Measurements from ENCODE around the gene GSTA2.
"Not testable (repeated sequence)": the region's sequence is repeated elsewhere in the genome, so short reads cannot be mapped to it uniquely, and the experiment has no call there.

- TF ChIP-seq RXRA (IDR thresholded peaks at IDR 0.05; ENCODE audit: borderline replicate concordance, low read depth); MAX (IDR thresholded peaks at IDR 0.05; ENCODE audit: low read depth); POLR2AphosphoS5 (IDR thresholded peaks at IDR 0.05; ENCODE audit: low read depth, low read length); EZH2phosphoT487 (IDR thresholded peaks at IDR 0.05; ENCODE audit: borderline replicate concordance, low read depth); FOXM1 (IDR thresholded peaks at IDR 0.05; ENCODE audit: low read depth): not testable (repeated sequence)
- TF ChIP-seq, protein P1, sequence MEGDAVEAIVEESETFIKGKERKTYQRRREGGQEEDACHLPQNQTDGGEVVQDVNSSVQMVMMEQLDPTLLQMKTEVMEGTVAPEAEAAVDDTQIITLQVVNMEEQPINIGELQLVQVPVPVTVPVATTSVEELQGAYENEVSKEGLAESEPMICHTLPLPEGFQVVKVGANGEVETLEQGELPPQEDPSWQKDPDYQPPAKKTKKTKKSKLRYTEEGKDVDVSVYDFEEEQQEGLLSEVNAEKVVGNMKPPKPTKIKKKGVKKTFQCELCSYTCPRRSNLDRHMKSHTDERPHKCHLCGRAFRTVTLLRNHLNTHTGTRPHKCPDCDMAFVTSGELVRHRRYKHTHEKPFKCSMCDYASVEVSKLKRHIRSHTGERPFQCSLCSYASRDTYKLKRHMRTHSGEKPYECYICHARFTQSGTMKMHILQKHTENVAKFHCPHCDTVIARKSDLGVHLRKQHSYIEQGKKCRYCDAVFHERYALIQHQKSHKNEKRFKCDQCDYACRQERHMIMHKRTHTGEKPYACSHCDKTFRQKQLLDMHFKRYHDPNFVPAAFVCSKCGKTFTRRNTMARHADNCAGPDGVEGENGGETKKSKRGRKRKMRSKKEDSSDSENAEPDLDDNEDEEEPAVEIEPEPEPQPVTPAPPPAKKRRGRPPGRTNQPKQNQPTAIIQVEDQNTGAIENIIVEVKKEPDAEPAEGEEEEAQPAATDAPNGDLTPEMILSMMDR (IDR thresholded peaks at IDR 0.05) = not testable (repeated sequence)
These were observed 58.3 kb downstream of the GSTA2 start for GRCh38 chr6:52704781-52705502.
